A549 treated with ZK216348 at 1 μM for 4 hours (cell line): ENCODE measurements around the gene GLRX2. TPM values are rescaled to one million over a fixed set of nuclear protein-coding genes. Genes with fewer than 3 reads are reported as not detected.

Experiments
- total RNA-seq: library from RNA; stranded (reverse); fragments of 200-300 nt; extraction: Qiagen RNA extraction; gene quantifications from 5 replicates; pipeline ENCODE4 v1.2.3, GENCODE V29; 2022; ENCODE audit warnings: low read depth

Gene GLRX2, protein sequence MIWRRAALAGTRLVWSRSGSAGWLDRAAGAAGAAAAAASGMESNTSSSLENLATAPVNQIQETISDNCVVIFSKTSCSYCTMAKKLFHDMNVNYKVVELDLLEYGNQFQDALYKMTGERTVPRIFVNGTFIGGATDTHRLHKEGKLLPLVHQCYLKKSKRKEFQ
- 40.4 to 49.1 TPM (median 45.4 TPM) in 5 replicates for total RNA-seq

DNA sequence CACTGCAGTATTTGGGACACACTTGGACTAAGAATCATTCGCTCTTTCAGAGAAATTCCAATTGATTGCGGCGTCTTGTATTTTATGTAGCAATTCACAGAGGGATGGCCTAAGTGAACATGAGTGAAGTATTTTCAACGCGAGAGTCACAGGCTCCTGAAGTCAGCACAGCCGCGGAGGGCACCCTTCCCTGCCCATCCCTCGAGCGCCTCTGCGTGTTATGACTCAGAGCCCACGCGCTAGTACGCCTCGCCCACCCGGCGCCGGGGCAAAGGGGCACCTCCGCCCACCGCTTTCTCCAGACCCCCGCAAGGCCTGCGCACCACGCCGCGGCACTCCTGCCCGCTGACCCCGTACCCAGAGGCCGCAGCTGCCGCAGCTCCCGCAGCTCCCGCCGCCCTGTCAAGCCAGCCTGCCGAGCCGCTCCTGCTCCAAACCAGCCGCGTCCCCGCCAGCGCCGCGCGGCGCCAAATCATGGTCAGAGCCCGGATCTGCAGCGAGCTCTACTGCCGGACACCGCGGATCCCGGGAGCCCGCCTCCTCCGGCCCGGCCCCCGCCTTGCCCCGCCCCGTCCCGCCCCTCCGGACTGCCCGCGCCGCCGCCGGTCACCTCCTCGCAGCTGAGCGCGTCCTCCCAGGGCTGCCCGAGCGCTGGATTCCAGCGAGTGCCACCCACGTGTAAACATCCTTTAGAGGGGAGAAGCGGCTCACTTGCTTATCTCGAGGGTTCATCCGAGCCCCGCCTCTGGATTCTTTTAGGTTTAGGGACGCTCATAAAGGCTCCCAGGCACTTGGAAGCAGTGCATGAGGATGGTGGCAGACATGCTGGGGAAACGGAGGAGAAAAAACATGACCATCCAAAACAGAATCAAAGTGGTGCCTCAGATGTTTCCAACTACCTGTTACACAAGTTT lies at the start of gene GLRX2:
Gene GLRX2, minus strand, starts transcription at position 508 of the 914 bp plus-strand sequence. Its CDS starts 32 bp downstream, at position 476.

DNA sequence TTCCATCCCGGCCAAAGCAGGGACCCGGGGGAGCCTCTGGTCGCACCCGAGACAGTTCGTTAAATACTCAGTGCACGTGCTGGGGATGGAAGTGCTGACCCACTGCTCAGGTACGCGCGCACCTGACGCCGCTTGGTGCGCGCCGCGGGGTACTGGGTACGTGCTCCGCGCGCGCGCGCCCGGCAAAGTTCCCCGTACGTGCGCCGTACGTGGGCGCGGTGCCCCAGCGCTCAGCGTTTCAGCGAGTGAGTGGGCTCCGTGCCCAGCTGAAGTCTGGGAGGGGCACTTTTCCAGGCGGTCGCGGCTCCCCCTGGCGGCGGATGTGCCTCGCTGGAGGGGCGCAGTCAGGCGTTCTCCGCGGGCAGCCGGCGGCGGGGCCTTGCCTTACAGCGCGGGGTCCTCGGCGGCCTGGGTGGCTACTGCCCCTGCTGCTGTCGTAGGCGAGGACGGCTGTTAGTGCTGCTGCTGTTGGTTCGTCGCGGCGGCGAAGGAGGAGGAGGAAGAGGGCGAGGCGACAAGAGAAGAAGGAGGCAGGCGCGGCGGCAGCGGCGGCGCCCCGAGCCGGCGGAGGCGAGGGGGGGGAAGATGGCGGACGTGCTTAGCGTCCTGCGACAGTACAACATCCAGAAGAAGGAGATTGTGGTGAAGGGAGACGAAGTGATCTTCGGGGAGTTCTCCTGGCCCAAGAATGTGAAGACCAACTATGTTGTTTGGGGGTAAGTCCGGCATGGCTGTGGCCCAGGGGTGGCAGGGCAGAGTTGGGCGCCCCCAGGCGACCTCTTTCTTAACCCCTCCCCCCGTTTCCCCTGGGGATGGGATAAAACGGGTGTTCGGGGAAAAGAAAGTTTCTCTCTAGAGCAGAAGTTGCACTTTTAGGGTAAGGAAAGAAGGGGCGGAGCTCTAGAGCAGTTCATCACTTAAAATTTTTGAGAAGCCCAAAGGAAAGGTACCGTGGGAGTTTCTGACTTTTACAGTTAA lies 16.7 kb upstream of the GLRX2 start, which contains the start of gene CDC73:
Gene CDC73, plus strand, starts transcription at position 416 of the 978 bp plus-strand sequence. Its CDS starts 170 bp downstream, at position 586.

DNA sequence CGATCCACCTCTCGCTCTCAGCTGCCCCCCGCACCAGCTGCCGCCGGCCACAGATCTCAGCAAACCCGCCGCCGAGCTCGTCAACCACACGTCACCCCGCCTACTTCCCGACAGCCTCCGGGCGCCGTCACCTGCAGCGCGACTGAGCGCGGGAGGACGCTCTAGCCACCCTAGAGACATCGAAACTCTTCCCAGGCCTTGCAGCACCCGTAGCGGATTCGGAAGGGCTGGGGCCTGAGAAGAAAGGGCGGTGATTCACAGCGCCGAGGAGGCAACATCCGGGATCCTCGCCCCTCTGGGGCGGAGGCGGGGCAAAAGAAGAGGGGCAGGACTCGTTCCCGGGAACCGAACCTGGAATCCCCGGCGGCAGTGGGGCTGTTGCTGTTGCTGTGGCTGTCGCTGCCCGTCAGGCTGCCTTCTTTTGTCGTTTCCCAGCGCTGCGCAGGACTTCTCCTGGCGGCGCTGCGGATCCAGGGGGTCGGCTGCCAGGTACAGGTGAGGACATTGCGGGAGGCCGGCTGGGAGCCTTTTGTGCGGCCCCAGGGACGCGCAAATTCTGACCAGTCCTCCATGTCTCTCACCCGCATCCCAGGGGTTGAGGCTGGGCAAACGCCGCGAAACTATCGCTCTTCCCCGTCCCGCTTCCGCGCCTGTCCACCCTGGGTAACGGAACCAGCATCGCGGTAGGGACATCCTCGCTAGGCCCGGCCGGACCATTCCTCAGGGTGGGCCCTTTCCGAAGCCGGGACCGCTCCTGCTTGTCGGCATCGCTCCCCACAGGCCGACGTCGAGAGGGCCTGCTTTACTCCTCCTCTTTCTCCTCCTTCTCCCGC lies 45.7 kb downstream of the GLRX2 start, which contains the start of the genes RO60 and UCHL5:
Gene RO60, plus strand, starts transcription at position 331 of the 833 bp plus-strand sequence. CDS start 9,443 bp downstream, outside the sequence.
Gene UCHL5, minus strand, starts transcription at position 79 of the 833 bp plus-strand sequence. CDS start 100 bp downstream, outside the sequence.

Other genes with a start within 250 kb of the GLRX2 start
- 34.8 to 52.3 TPM (median 43.5 TPM) in 5 replicates for gene UCHL5, start 46.1 kb downstream of the GLRX2 start, total RNA-seq
- 20.2 to 26.9 TPM (median 26.5 TPM) in 5 replicates for gene RO60, start 45.8 kb downstream of the GLRX2 start, total RNA-seq
- gene CDC73, start 16.6 kb upstream of the GLRX2 start, total RNA-seq = 29.1 to 40.6 TPM (median 34.2 TPM) in 5 replicates
- gene B3GALT2, start 81.2 kb upstream of the GLRX2 start, total RNA-seq = not detected in 5 replicates